SK-N-SH (cell line): ENCODE measurements around the gene G3BP1. TPM values are rescaled to one million over a fixed set of nuclear protein-coding genes. Genes with fewer than 3 reads are reported as not detected.
A peak's percentile ranks its signal among the peaks of the same experiment; 100 is the strongest.

Experiments
- CTCF ChIA-PET: fragments of 300-600, 350-600 bp; formaldehyde crosslinking; extraction: SDS; loops from one replicate; lab custom pipeline; 2021; lab: Yijun Ruan, JAX
- POLR2A ChIA-PET: fragments of 350-600 bp; sonication (Branson Sonifier 250); formaldehyde crosslinking; extraction: SDS; loops from one replicate; lab custom pipeline; 2020; ENCODE audit warnings: antibody characterized with exemption, inconsistent platforms; lab: Yijun Ruan, JAX
- DNase-seq: peaks from one replicate; pipeline ENCODE4 v3.0.0; 2012
- H2AFZ ChIP-seq: fragments of 200-600 bp; sonication (generic); 2 replicates; pipeline ENCODE4 v1.8.1; 2016; ENCODE audit warnings: antibody characterized with exemption, mild to moderate bottlenecking, low read depth
- H3F3A ChIP-seq: fragments of 200-600 bp; sonication (generic); replicated peaks from 2 replicates; pipeline ENCODE3; 2016; ENCODE audit warnings: antibody characterized with exemption, mild to moderate bottlenecking; ENCODE audit not compliant: insufficient read depth
- H3K27ac ChIP-seq, 2 experiments: fragments of 200-500 bp in 1 of 2; fragments of 200-600 bp in 1 of 2; sonication (Bioruptor generic) in 1 of 2; sonication (generic), shearing (Covaris generic) in 1 of 2; 2 replicates each; pipeline versions ENCODE4 v1.5.1 to v1.6.1; 2014 to 2016; ENCODE audit warnings: low read depth in 2 of 2, inconsistent platforms in 1 of 2, low read length in 1 of 2, mild to moderate bottlenecking in 1 of 2, mixed read lengths in 1 of 2
- H3K27me3 ChIP-seq: fragments of 200-600 bp; sonication (generic), shearing (Covaris generic); 2 replicates; pipeline ENCODE4 v1.6.1; 2016; ENCODE audit warnings: mixed run types; ENCODE audit not compliant: insufficient read depth
- H3K36me3 ChIP-seq, 2 experiments: fragments of 200-500 bp in 1 of 2; fragments of 200-600 bp in 1 of 2; sonication (Bioruptor generic) in 1 of 2; sonication (generic) in 1 of 2; replicated peaks in 1 of 2; 2 replicates each; pipeline versions ENCODE3 to v1.5.1; 2014 to 2016; ENCODE audit warnings: low read length in 1 of 2, mild to moderate bottlenecking in 1 of 2; ENCODE audit not compliant: insufficient read depth in 2 of 2, control insufficient read depth in 1 of 2
- H3K4me1 ChIP-seq, 2 experiments: fragments of 200-500 bp in 1 of 2; fragments of 200-600 bp in 1 of 2; sonication (Bioruptor generic) in 1 of 2; sonication (generic), shearing (Covaris generic) in 1 of 2; 2 replicates each; pipeline versions ENCODE4 v1.5.1 to v1.6.1; 2014 to 2016; ENCODE audit warnings: low read depth in 1 of 2, low read length in 1 of 2, mixed run types in 1 of 2; ENCODE audit not compliant: insufficient read depth in 2 of 2, control insufficient read depth in 1 of 2
- H3K4me2 ChIP-seq: fragments of 200-600 bp; sonication (generic), shearing (Covaris generic); 2 replicates; pipeline ENCODE4 v1.6.1; 2017; ENCODE audit warnings: mixed run types
- H3K4me3 ChIP-seq, 2 experiments: fragments of 200-500 bp in 1 of 2; fragments of 200-600 bp in 1 of 2; sonication (Bioruptor generic) in 1 of 2; sonication (generic), shearing (Covaris generic) in 1 of 2; 2 replicates each; pipeline versions ENCODE4 v1.5.1 to v1.8.1; 2014 to 2016; ENCODE audit warnings: low read depth in 2 of 2, inconsistent platforms in 1 of 2, low read length in 1 of 2, mild to moderate bottlenecking in 1 of 2, mixed read lengths in 1 of 2, moderate library complexity in 1 of 2
- H3K79me2 ChIP-seq: fragments of 200-600 bp; sonication (generic); 2 replicates; pipeline ENCODE4 v1.8.1; 2017; ENCODE audit warnings: mild to moderate bottlenecking; ENCODE audit not compliant: insufficient read depth
- H3K9ac ChIP-seq: fragments of 200-600 bp; sonication (generic); 2 replicates; pipeline ENCODE4 v1.6.1; 2017; ENCODE audit warnings: mixed run types
- H3K9me2 ChIP-seq: fragments of 200-600 bp; sonication (generic); 2 replicates; pipeline ENCODE4 v1.6.1; 2017; ENCODE audit warnings: mixed run types
- H3K9me3 ChIP-seq: fragments of 200-600 bp; sonication (generic); 2 replicates; pipeline ENCODE4 v1.6.1; 2017; ENCODE audit warnings: mixed run types, mild to moderate bottlenecking, moderate library complexity
- H4K20me1 ChIP-seq: fragments of 200-600 bp; sonication (generic); 2 replicates; pipeline ENCODE4 v1.6.1; 2017; ENCODE audit warnings: mild to moderate bottlenecking, mixed run types; ENCODE audit not compliant: insufficient read depth
- EP300 ChIP-seq, 2 experiments: IDR thresholded peaks; 2 replicates each; pipeline versions ENCODE4 v1.4.0 to v1.6.1; 2012; ENCODE audit warnings: borderline replicate concordance in 1 of 2, low read depth in 1 of 2, low read length in 1 of 2
- EZH2phosphoT487 ChIP-seq: fragments of 200-600 bp; sonication (generic); IDR thresholded peaks from 2 replicates; pipeline ENCODE4 v1.6.1; 2017; ENCODE audit warnings: low read depth, mixed run types, mild to moderate bottlenecking, antibody characterized with exemption, moderate library complexity, borderline replicate concordance
- GABPA ChIP-seq: IDR thresholded peaks from 2 replicates; pipeline ENCODE4 v1.4.0; 2012; ENCODE audit warnings: low read depth, mild to moderate bottlenecking
- IRF3 ChIP-seq: fragments of 150-350 bp; IDR thresholded peaks from 2 replicates; pipeline ENCODE4 v1.6.1; 2016; ENCODE audit warnings: mild to moderate bottlenecking, low read depth, low read length
- JUND ChIP-seq: IDR thresholded peaks from 2 replicates; pipeline ENCODE4 v1.4.0; 2012
- MAX ChIP-seq: IDR thresholded peaks from 2 replicates; pipeline ENCODE4 v1.4.0; 2012; ENCODE audit warnings: low read depth
- TAF1 ChIP-seq: IDR thresholded peaks from 2 replicates; pipeline ENCODE4 v1.6.1; 2012; ENCODE audit warnings: low read depth, mild to moderate bottlenecking, low read length, moderate library complexity, borderline replicate concordance
- TCF12 ChIP-seq: IDR thresholded peaks from 2 replicates; pipeline ENCODE4 v1.4.0; 2012
- YY1 ChIP-seq: IDR thresholded peaks from 2 replicates; pipeline ENCODE4 v1.4.0; 2012; ENCODE audit warnings: low read depth, mild to moderate bottlenecking
- WGBS: methylation state at CpG from one replicate; pipeline ENCODE4 v1.1.6; 2017; ENCODE audit warnings: low lambda C conversion rate; 5-methylcytosine and 5-hydroxymethylcytosine counted together
- polyA plus RNA-seq, 3 experiments: library from polyadenylated mRNA; depleted of rRNA; stranded (reverse); fragments of >200 nt; gene quantifications; 2 replicates each; pipeline ENCODE4 v1.2.3, GENCODE V29; 2012

G3BP1 gene
- polyA plus RNA-seq, 1 of the 3 experiments (the other 2 are of a cell fraction), result 21.7 TPM

- POLR2A ChIA-PET, result interaction anchor here (0.6 kb wide), 1 partner anchor 104 kb away, joined by 3 read pairs; no protein-coding TSS in a partner anchor
- peaks cover 31% of the 10 kb centered on the region for H4K20me1 ChIP-seq
- no peak overlapping the region for H2AFZ ChIP-seq
- no peak overlapping the region for H3K4me2 ChIP-seq
- 98% methylated on average over 2 of the region's 2 CpGs for WGBS
- peaks cover 94% of the 10 kb centered on the region for H3K79me2 ChIP-seq
- no peak overlapping the region for H3K4me3 ChIP-seq
- H3K27ac ChIP-seq, result no peak overlapping the region
- H3K4me1 ChIP-seq, result peaks cover 0 to 8% of the 10 kb centered on the region in 2 experiments; a peak in 1 of 4 replicates
- CTCF ChIA-PET, result interaction anchor here (1.1 kb wide), 1 partner anchor 10 kb away, joined by 3 read pairs; no protein-coding TSS in a partner anchor
- peaks cover 73 to 91% of the 10 kb centered on the region in 2 experiments for H3K36me3 ChIP-seq
- no peaks in the 10 kb centered on the region for H3K9me3 ChIP-seq
- no peaks in the 10 kb centered on the region for H3K27me3 ChIP-seq
- no peak for TF ChIP-seq EZH2phosphoT487
- no peak for TF ChIP-seq IRF3
- no peak for TF ChIP-seq EP300 (IDR thresholded peaks at IDR 0.05; ENCODE audit: borderline replicate concordance in 1 of 2, low read depth in 1 of 2, low read length in 1 of 2)
- TF ChIP-seq GABPA, result no peak
- TF ChIP-seq TCF12, result no peak
- no peak for TF ChIP-seq MAX
- no peak for TF ChIP-seq YY1
- no peaks in the 10 kb centered on the region for H3K9me2 ChIP-seq
- no peak overlapping the region for H3K9ac ChIP-seq
- peaks cover 33% of the 10 kb centered on the region for H3F3A ChIP-seq
- DNase-seq, result no peak
Observed at GRCh38 chr5:151800532-151800931, 28.8 kb downstream of the G3BP1 start.

GRCh38 chr5:151805414-151806223 lies 33.9 kb downstream of the G3BP1 start:
- Histone ChIP-seq H3K36me3 (peaks cover 77 to 84% of the 10 kb centered on the region in 2 experiments), H3K4me2 (no peak overlapping the region), H2AFZ (no peak overlapping the region), H3K27me3 (no peaks in the 10 kb centered on the region), H3K4me1 (peaks cover 0 to 7% of the 10 kb centered on the region in 2 experiments; a peak in 1 of 4 replicates), H3K27ac (no peak overlapping the region), H3F3A (peaks cover 22% of the 10 kb centered on the region), H3K9ac (no peak overlapping the region), H3K79me2 (peaks cover 93% of the 10 kb centered on the region), H3K4me3 (no peak overlapping the region), H3K9me2 (no peaks in the 10 kb centered on the region), H3K9me3 (no peaks in the 10 kb centered on the region), H4K20me1 (peaks cover 9% of the 10 kb centered on the region)
- no peak for DNase-seq
- CTCF ChIA-PET, result interaction anchor here (1.2 to 1.3 kb wide), 2 partner anchors 10 to 337 kb away, joined by 4 to 5 read pairs; no protein-coding TSS in a partner anchor
- 99% methylated on average over 3 of the region's 3 CpGs for WGBS
- no peak for TF ChIP-seq TAF1
- TF ChIP-seq JUND, result 0 out of 2 replicates have a peak, but pooled peaks have one; percentile 13
- POLR2A ChIA-PET, result no interaction called here
